B cell (primary cell): Measurements from ENCODE around the gene UBL3. TPM values are rescaled to one million over a fixed set of nuclear protein-coding genes. Genes with fewer than 3 reads are reported as not detected.
A peak's percentile ranks its signal among the peaks of the same experiment; 100 is the strongest.

Experiments used
- ATAC-seq: fragments of 200-7000 bp; cut with Tn5 transposase; one replicate; pipeline ENCODE4 v1.10.0; 2021; ENCODE audit warnings: low read depth, mild to moderate bottlenecking, moderate number of reproducible peaks, moderate library complexity
- CTCF ChIA-PET: fragments of 350-600 bp; sonication (Branson Sonifier 250); formaldehyde crosslinking; loops from one replicate; lab custom pipeline; 2021; ENCODE audit warnings: antibody characterized with exemption, inconsistent platforms; lab: Charles Lee
- POLR2A ChIA-PET: fragments of 350-600 bp; sonication (Branson Sonifier 250); formaldehyde crosslinking; loops from one replicate; lab custom pipeline; 2021; ENCODE audit warnings: antibody characterized with exemption; lab: Charles Lee
- DNase-seq: peaks from one replicate; pipeline ENCODE4 v3.0.0; 2013
- H2AFZ ChIP-seq: 2 replicates; pipeline ENCODE4 v1.6.1; 2012; ENCODE audit warnings: mild to moderate bottlenecking, low read depth, low read length; ENCODE audit not compliant: insufficient read depth, poor library complexity, severe bottlenecking
- H3K27ac ChIP-seq, 2 donors: 1 replicate in 1 of 2; 2 replicates in 1 of 2; pipeline ENCODE4 v1.5.1; 2012 to 2013; ENCODE audit warnings: low read length in 2 of 2, mild to moderate bottlenecking in 2 of 2, moderate library complexity in 1 of 2
- H3K27me3 ChIP-seq, 4 experiments: fragments of 200-600 bp in 1 of 4; sonication (generic) in 1 of 4; replicated peaks in 1 of 4; 1 replicate in 2 of 4; 2 replicates in 2 of 4; pipeline versions ENCODE4 v1.6.1 to v1.7.0; 2013 to 2016; ENCODE audit warnings: low read length in 3 of 4, mild to moderate bottlenecking in 2 of 4, mixed read lengths in 1 of 4, moderate library complexity in 1 of 4; ENCODE audit not compliant: insufficient read depth in 4 of 4, control insufficient read depth in 3 of 4; ENCODE audit errors: control extremely low read depth in 1 of 4
- H3K36me3 ChIP-seq, 2 experiments: replicated peaks in 1 of 2; 1 replicate in 1 of 2; 2 replicates in 1 of 2; pipeline versions ENCODE4 v1.6.1 to v1.7.1; 2013; ENCODE audit warnings: low read length in 1 of 2; ENCODE audit not compliant: insufficient read depth in 2 of 2, control insufficient read depth in 1 of 2; ENCODE audit errors: control extremely low read depth in 1 of 2, extremely low read depth in 1 of 2
- H3K4me1 ChIP-seq, 2 donors: fragments of 200-600 bp in 1 of 2; sonication (generic) in 1 of 2; 1 replicate in 1 of 2; 2 replicates in 1 of 2; pipeline versions ENCODE4 v1.5.1 to v1.6.1; 2013 to 2017; ENCODE audit warnings: low read length in 2 of 2; ENCODE audit not compliant: control insufficient read depth in 2 of 2, insufficient read depth in 2 of 2
- H3K4me2 ChIP-seq: replicated peaks from 2 replicates; pipeline ENCODE3; 2012; ENCODE audit warnings: mild to moderate bottlenecking, low read depth, low read length; ENCODE audit not compliant: poor library complexity, severe bottlenecking
- H3K4me3 ChIP-seq, 5 experiments: fragments of 200-600 bp in 1 of 5; sonication (generic) in 1 of 5; 1 replicate in 3 of 5; 2 replicates in 2 of 5; pipeline versions ENCODE4 v1.5.1 to v1.7.0; 2011 to 2016; ENCODE audit warnings: low read length in 4 of 5, mild to moderate bottlenecking in 4 of 5, low read depth in 2 of 5, control low read depth in 1 of 5, moderate library complexity in 1 of 5; ENCODE audit not compliant: insufficient read depth in 1 of 5; ENCODE audit errors: control extremely low read depth in 1 of 5, extremely low read depth in 1 of 5
- H3K79me2 ChIP-seq: fragments of 200-600 bp; sonication (generic); one replicate; pipeline ENCODE4 v1.6.0; 2016; ENCODE audit warnings: low read length; ENCODE audit not compliant: control insufficient read depth, insufficient read depth
- H3K9ac ChIP-seq: fragments of 200-600 bp; sonication (generic); 2 replicates; pipeline ENCODE4 v1.6.1; 2017; ENCODE audit warnings: mild to moderate bottlenecking, low read length, moderate library complexity
- H3K9me3 ChIP-seq, 3 donors: one replicate each; pipeline versions ENCODE4 v1.6.1 to v1.7.1; 2013; ENCODE audit warnings: low read length in 2 of 3; ENCODE audit not compliant: control insufficient read depth in 2 of 3, insufficient read depth in 1 of 3; ENCODE audit errors: control extremely low read depth in 1 of 3
- H4K20me1 ChIP-seq: 2 replicates; pipeline ENCODE4 v1.6.0; 2012; ENCODE audit warnings: mild to moderate bottlenecking, low read length; ENCODE audit not compliant: insufficient read depth, control insufficient read depth, poor library complexity, severe bottlenecking
- H3K27ac Mint-ChIP-seq: one replicate; pipeline ENCODE4 v1.8.0; 2021; ENCODE audit warnings: mixed read lengths
- H3K27me3 Mint-ChIP-seq: one replicate; pipeline ENCODE4 v1.8.0; 2021; ENCODE audit warnings: mixed read lengths
- H3K4me1 Mint-ChIP-seq: one replicate; pipeline ENCODE4 v1.8.0; 2021; ENCODE audit warnings: mixed read lengths
- H3K4me3 Mint-ChIP-seq: one replicate; pipeline ENCODE4 v1.8.0; 2021; ENCODE audit warnings: mixed read lengths
- H3K9me3 Mint-ChIP-seq: one replicate; pipeline ENCODE4 v1.8.0; 2022; ENCODE audit warnings: mixed read lengths; ENCODE audit not compliant: insufficient read depth
- EZH2 ChIP-seq: IDR thresholded peaks from 2 replicates; pipeline ENCODE4 v1.6.1; 2012; ENCODE audit warnings: borderline replicate concordance, low read depth, mild to moderate bottlenecking, moderate library complexity, low read length; ENCODE audit not compliant: insufficient read depth, poor library complexity, severe bottlenecking
- WGBS: methylation state at CpG from one replicate; pipeline ENCODE4 v1.1.5; 2013; ENCODE audit warnings: missing lambda C conversion rate; ENCODE audit not compliant: insufficient coverage; 5-methylcytosine and 5-hydroxymethylcytosine counted together
- intact Hi-C: fragments of 100-400 bp; cut with micrococcal nuclease; formaldehyde crosslinking; loops from one replicate; pipeline ENCODE4 v1.10.0; 2022
- polyA plus RNA-seq: library from polyadenylated mRNA; depleted of rRNA; stranded (reverse); fragments of >200 nt; gene quantifications from 2 replicates; pipeline ENCODE4 v1.2.3, GENCODE V29; 2012
- total RNA-seq, 2 donors: library from RNA; stranded (reverse); fragments of 120-200 nt in 1 of 2; gene quantifications; 1 replicate in 1 of 2; 2 replicates in 1 of 2; pipeline versions ENCODE4 v1.2.3 to v1.2.4, GENCODE V29; 2013 to 2022
- TF ChIP-seq, protein P1 (sequence below): fragments of 200-600 bp; IDR thresholded peaks from one replicate; pipeline ENCODE4 v1.8.0; 2022; ENCODE audit warnings: antibody characterized with exemption, mild to moderate bottlenecking

The UBL3 gene
- total and polyA plus RNA-seq, 2 donors (not counting 1 experiment from before 2014, with no cell fraction given) = 7.3 to 27.9 TPM

DNA sequence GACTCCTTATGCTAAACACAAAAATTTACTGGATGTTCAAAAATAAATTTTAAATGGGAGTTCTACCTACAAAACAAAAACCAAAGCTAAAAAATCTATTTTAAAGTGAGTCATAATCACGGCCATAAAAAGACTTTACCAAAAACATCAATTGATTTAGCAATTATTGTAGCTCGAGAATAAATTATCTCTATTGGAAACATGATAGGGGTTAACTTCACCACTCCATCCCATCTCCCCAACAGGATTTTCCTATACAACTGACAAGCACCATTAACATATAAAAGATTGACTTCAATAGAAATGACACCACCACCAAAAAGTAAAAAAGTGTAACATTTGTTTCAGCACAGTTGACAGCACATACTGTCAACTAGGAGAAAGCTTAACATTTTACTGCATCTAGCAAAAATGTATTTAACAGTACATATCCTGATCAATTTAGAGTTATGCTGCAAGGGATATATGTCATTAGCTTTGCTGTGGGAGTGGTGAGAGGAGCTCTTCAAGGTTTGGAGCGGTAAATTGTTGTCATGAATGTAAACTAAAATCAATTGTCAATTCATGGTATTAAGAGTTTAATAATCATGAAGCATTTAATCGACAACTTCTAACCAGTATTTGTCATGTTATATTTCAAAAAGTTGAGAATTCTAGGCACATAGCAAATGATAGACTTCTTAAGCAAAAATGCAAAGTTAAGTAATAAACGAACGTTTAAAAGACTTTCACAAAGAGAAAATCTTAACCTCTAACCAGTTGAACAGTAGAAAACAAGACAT lies 3.8 kb downstream of the UBL3 start:
- peak overlapping the region; percentile 54 for H3K9ac ChIP-seq
- DNase-seq = no peak
- no peaks in the 10 kb centered on the region for H3K27me3 ChIP-seq
- H3K79me2 ChIP-seq = peaks cover 78% of the 10 kb centered on the region
- H2AFZ ChIP-seq = peak overlapping the region; percentile 1
- H3K4me1 ChIP-seq = peaks cover 17 to 28% of the 10 kb centered on the region in 2 donors
- Mint-ChIP-seq H3K27me3 (no peaks in the 10 kb centered on the region), H3K4me3 (peak overlapping the region; percentile 90), H3K9me3 (no peaks in the 10 kb centered on the region), H3K4me1 (peaks cover 47% of the 10 kb centered on the region), H3K27ac (no peak overlapping the region)
- POLR2A ChIA-PET = no interaction called here
- no peaks in the 10 kb centered on the region for H3K36me3 ChIP-seq
- intact Hi-C loops = loop anchor here (5.0 to 10.0 kb wide), 3 partner anchors 74 to 898 kb away; no protein-coding TSS in a partner anchor
- WGBS = no CpG with 5 or more reads among the region's 6 CpGs
- peak overlapping the region in 4 of 5 experiments; percentile 32 to 68 (median 52) for H3K4me3 ChIP-seq
- H3K4me2 ChIP-seq = peak overlapping the region; percentile 66
- ATAC-seq = no peak
- H3K27ac ChIP-seq = no peak overlapping the region
- CTCF ChIA-PET = interaction anchor here (0.6 to 1.7 kb wide), 7 partner anchors 9 to 266 kb away, joined by 3 to 6 read pairs (median 3); no protein-coding TSS in a partner anchor
- no peaks in the 10 kb centered on the region for H3K9me3 ChIP-seq
- no peak for TF ChIP-seq EZH2
- TF ChIP-seq, protein P1, sequence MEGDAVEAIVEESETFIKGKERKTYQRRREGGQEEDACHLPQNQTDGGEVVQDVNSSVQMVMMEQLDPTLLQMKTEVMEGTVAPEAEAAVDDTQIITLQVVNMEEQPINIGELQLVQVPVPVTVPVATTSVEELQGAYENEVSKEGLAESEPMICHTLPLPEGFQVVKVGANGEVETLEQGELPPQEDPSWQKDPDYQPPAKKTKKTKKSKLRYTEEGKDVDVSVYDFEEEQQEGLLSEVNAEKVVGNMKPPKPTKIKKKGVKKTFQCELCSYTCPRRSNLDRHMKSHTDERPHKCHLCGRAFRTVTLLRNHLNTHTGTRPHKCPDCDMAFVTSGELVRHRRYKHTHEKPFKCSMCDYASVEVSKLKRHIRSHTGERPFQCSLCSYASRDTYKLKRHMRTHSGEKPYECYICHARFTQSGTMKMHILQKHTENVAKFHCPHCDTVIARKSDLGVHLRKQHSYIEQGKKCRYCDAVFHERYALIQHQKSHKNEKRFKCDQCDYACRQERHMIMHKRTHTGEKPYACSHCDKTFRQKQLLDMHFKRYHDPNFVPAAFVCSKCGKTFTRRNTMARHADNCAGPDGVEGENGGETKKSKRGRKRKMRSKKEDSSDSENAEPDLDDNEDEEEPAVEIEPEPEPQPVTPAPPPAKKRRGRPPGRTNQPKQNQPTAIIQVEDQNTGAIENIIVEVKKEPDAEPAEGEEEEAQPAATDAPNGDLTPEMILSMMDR = no peak
- H4K20me1 ChIP-seq = peaks cover 30% of the 10 kb centered on the region
